Measurements from ENCODE around the gene DDN. TPM values are rescaled to one million over a fixed set of nuclear protein-coding genes. Genes with fewer than 3 reads are reported as not detected.

DDN gene
- total RNA-seq, 2 experiments from 2014 or later, result 1.3 to 1.4 TPM

GRCh38 chr12:49024543-49024942 is 25.4 kb upstream of the DDN start:
- no peaks in the 10 kb centered on the region for H3K9me3 Mint-ChIP-seq
- no peak overlapping the region for H3K27ac Mint-ChIP-seq
- no peaks in the 10 kb centered on the region for H3K27me3 Mint-ChIP-seq
- no peak overlapping the region for H3K4me3 Mint-ChIP-seq
- peaks cover 9% of the 10 kb centered on the region for H3K4me1 Mint-ChIP-seq
- H3K36me3 Mint-ChIP-seq, result peaks cover 15% of the 10 kb centered on the region
- DNase-seq, result no peak

DNA sequence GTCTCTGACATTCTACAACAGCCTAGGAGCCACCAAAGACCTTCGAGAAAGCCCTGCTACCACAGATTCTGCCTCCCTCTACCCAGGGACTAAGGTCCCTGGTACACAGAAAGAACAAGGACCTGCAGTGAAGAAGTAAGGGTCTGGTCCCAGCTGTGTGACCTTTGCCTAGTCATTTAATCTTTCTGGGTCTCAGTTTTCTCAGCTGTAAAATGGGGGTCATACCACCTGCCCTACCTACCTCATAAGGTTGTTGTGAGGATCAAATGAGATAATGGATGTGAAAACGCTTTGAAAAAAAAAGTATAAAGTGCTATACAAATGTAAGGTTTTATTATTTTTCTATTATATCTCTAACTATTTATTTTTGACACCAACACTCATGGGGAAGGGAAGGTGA is 24.6 kb upstream of the DDN start:
- no peak for DNase-seq
- H3K4me3 Mint-ChIP-seq, result no peak overlapping the region
- H3K27me3 Mint-ChIP-seq, result no peaks in the 10 kb centered on the region
- H3K36me3 Mint-ChIP-seq, result peaks cover 14% of the 10 kb centered on the region
- H3K9me3 Mint-ChIP-seq, result no peaks in the 10 kb centered on the region
- H3K27ac Mint-ChIP-seq, result no peak overlapping the region
- H3K4me1 Mint-ChIP-seq, result peaks cover 14% of the 10 kb centered on the region

- peaks cover 19% of the 10 kb centered on the region for H3K4me1 Mint-ChIP-seq
- peaks cover 15% of the 10 kb centered on the region for H3K36me3 Mint-ChIP-seq
- no peak overlapping the region for H3K27ac Mint-ChIP-seq
- no peaks in the 10 kb centered on the region for H3K27me3 Mint-ChIP-seq
- no peak overlapping the region for H3K4me3 Mint-ChIP-seq
- no peak for DNase-seq
- no peaks in the 10 kb centered on the region for H3K9me3 Mint-ChIP-seq
These were observed 23.5 kb upstream of the DDN start for GRCh38 chr12:49022558-49023178.

DNA sequence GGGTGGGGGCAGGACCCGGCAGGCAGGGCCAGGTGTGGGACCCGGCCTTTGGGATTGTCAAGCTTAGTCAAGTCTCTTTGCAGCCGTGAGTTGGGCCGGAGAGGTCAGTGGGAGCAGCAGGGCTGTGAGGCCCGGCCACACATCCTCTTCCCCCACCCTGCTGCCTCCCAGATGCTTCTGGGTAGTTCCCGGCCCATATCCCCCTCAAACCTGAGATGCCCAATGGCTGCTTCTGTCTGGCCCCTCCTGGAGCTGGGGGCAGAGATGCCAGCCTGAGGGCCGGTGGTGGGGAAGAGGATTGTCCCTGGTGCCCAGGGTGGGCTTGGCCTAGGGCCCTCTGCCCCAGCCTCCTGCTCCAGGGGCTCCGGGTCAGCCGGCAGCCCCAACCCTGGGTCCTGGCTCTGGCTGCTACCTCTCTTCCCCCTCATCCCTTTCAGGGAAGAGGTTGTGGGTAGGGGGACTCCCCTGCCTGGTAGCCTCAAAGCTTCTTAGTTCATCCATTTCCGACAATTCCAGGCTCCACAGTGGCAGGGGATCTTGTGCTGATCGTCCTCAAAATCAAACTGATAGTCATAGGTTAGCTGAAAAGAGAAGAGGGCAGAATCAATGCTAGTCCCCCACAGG is 22.2 kb upstream of the DDN start:
- Mint-ChIP-seq H3K4me1 (peaks cover 29% of the 10 kb centered on the region), H3K27ac (no peak overlapping the region), H3K36me3 (peaks cover 26% of the 10 kb centered on the region), H3K9me3 (no peaks in the 10 kb centered on the region), H3K27me3 (no peaks in the 10 kb centered on the region), H3K4me3 (no peak overlapping the region)
- DNase-seq, result no peak

GRCh38 chr12:49020441-49020840 is 21.3 kb upstream of the DDN start:
- Mint-ChIP-seq H3K4me3 (no peak overlapping the region), H3K4me1 (peaks cover 31% of the 10 kb centered on the region), H3K27ac (no peak overlapping the region), H3K27me3 (no peaks in the 10 kb centered on the region), H3K9me3 (no peaks in the 10 kb centered on the region), H3K36me3 (peaks cover 33% of the 10 kb centered on the region)
- no peak for DNase-seq

DNA sequence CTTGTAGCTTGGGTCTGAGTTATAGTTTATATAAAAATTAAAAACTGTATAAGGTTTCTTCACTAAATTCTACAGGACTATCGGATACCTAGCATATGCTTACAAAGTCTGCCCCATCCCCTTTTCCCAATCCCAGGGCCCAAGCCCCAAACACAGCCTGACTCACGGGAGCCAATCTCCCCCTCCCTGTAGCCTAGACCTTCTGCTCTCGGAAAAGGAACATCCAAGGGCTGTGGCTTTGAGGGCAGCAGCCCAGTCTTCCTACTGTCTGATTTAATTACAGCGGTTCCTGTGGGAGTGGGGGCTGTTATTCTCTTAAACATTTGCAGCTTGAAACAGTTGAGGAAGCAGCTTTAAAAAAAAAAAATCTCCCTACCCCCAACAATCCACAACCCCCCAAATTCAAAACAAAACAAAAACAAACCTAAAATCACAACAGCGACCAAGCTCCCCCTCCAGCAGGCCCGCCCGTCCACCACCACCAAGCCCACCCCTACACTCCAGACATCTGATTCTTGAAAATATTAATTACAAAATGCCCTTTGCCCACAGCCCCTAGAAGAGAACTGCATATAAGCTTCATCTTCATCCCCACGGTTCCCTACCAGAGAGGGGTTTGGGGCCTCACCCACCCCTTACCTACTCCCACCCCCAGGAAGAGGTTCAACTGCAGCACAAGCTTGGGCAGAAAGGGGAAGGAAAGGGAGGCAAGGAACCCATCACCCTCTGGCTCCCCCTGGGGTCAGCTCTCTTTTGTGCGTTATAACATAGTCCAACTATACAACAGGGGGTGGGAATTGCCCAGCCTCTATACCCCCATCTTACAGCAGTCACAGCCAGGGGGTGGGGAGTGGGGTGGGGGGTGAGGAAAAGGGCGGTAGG is 20.5 kb upstream of the DDN start:
- H3K27me3 Mint-ChIP-seq, result no peaks in the 10 kb centered on the region
- H3K36me3 Mint-ChIP-seq, result peaks cover 35% of the 10 kb centered on the region
- no peaks in the 10 kb centered on the region for H3K9me3 Mint-ChIP-seq
- H3K4me3 Mint-ChIP-seq, result peak overlapping the region; percentile 73
- DNase-seq, result peak; percentile 45
- peak overlapping the region; percentile 96 for H3K27ac Mint-ChIP-seq
- H3K4me1 Mint-ChIP-seq, result peaks cover 35% of the 10 kb centered on the region

DNA sequence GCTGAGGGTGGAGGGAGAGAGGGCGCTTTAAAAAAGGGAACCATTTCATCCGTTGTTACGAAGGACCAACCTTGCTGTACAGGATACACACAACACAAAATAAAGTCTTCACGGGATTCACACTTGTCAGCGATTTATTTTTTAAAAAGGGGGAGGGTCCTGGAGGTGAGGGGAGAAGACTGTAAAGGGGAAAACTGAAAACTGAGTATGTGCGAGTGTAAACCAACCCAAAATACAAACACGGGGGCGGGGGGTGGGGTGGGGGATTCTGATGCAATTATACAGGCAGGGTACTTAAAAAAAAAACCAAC is 19.9 kb upstream of the DDN start:
- H3K36me3 Mint-ChIP-seq, result peaks cover 33% of the 10 kb centered on the region
- H3K27ac Mint-ChIP-seq, result peak overlapping the region; percentile 96
- no peaks in the 10 kb centered on the region for H3K27me3 Mint-ChIP-seq
- no peak for DNase-seq
- peaks cover 39% of the 10 kb centered on the region for H3K4me1 Mint-ChIP-seq
- no peaks in the 10 kb centered on the region for H3K9me3 Mint-ChIP-seq
- peak overlapping the region; percentile 94 for H3K4me3 Mint-ChIP-seq

GRCh38 chr12:49018261-49019119 is 19.3 kb upstream of the DDN start, which contains the start of gene PRKAG1:
Gene PRKAG1, minus strand, starts transcription at chr12:49018776. Its CDS starts 36 bp downstream, at chr12:49018740.
- no peaks in the 10 kb centered on the region for H3K9me3 Mint-ChIP-seq
- peaks cover 33% of the 10 kb centered on the region for H3K36me3 Mint-ChIP-seq
- H3K4me1 Mint-ChIP-seq, result peaks cover 39% of the 10 kb centered on the region

GRCh38 chr12:49017891-49018260 is 18.7 kb upstream of the DDN start:
- Mint-ChIP-seq H3K27ac (peak overlapping the region; percentile 96), H3K4me3 (peak overlapping the region; percentile 94), H3K4me1 (peaks cover 39% of the 10 kb centered on the region), H3K36me3 (peaks cover 38% of the 10 kb centered on the region), H3K9me3 (no peaks in the 10 kb centered on the region), H3K27me3 (no peaks in the 10 kb centered on the region)
- DNase-seq, result peak; percentile 57

More at GRCh38 chr12:49018261-49019119, 19.3 kb upstream of the DDN start, which contains the start of gene PRKAG1:
- Mint-ChIP-seq H3K4me3 (peak within 1 kb of the TSS; percentile 94), H3K27ac (peak within 1 kb of the TSS; percentile 96), H3K27me3 (no peaks in the 10 kb centered on the region)
- DNase-seq, result peak; percentile 97

GRCh38 chr12:49015196-49015595 is 16.0 kb upstream of the DDN start:
- H3K4me3 Mint-ChIP-seq, result no peak overlapping the region
- H3K9me3 Mint-ChIP-seq, result no peaks in the 10 kb centered on the region
- no peak for DNase-seq
- H3K27ac Mint-ChIP-seq, result no peak overlapping the region
- peaks cover 39% of the 10 kb centered on the region for H3K4me1 Mint-ChIP-seq
- peaks cover 50% of the 10 kb centered on the region for H3K36me3 Mint-ChIP-seq
- no peaks in the 10 kb centered on the region for H3K27me3 Mint-ChIP-seq

DNA sequence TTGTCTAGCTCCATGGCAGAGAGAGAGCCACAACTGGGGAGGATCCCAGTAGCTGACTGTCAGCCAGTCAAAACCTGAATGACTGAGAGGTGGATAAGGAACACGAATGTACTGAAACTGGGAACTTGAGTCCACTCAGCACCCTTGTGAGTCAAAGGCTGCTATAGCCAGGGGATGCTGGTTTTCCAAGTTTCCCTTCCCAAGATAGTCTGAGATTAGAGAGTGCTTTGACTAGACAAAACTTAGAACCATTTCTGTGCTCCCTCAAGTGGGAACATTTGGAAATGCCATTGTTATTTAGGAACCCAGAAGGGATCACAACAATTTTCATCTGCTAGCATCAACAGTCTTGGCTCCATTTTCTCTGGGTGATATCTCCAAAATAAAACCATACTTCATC is 15.4 kb upstream of the DDN start:
- DNase-seq, result no peak
- no peaks in the 10 kb centered on the region for H3K9me3 Mint-ChIP-seq
- peaks cover 35% of the 10 kb centered on the region for H3K4me1 Mint-ChIP-seq
- H3K27me3 Mint-ChIP-seq, result no peaks in the 10 kb centered on the region
- H3K36me3 Mint-ChIP-seq, result peaks cover 55% of the 10 kb centered on the region
- no peak overlapping the region for H3K4me3 Mint-ChIP-seq
- no peak overlapping the region for H3K27ac Mint-ChIP-seq

DNA sequence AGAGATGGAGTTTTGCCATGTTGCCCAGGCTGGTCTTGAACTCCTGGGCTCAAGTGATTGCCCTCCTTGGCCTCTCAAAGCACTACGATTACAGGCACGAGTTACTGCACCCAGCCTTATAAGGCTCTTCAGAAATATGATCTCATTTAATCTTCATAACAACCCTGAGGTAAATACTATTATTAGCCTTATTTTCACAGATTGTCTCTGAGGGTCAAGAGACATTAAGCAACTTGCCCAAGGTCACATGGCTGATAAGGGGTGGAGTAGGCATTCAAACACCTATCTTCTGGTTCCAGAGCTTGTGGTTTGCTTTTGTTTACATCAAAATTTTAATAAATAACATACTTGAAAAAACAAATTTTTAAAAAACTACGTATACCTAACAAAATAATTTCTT is 14.3 kb upstream of the DDN start:
- H3K36me3 Mint-ChIP-seq, result peaks cover 54% of the 10 kb centered on the region
- H3K27me3 Mint-ChIP-seq, result no peaks in the 10 kb centered on the region
- H3K4me1 Mint-ChIP-seq, result peaks cover 28% of the 10 kb centered on the region
- no peak overlapping the region for H3K4me3 Mint-ChIP-seq
- H3K9me3 Mint-ChIP-seq, result no peaks in the 10 kb centered on the region
- H3K27ac Mint-ChIP-seq, result no peak overlapping the region
- no peak for DNase-seq

- H3K27ac Mint-ChIP-seq, result no peak overlapping the region
- H3K4me3 Mint-ChIP-seq, result no peak overlapping the region
- no peaks in the 10 kb centered on the region for H3K9me3 Mint-ChIP-seq
- no peak for DNase-seq
- H3K4me1 Mint-ChIP-seq, result peaks cover 26% of the 10 kb centered on the region
- H3K36me3 Mint-ChIP-seq, result peaks cover 53% of the 10 kb centered on the region
- H3K27me3 Mint-ChIP-seq, result no peaks in the 10 kb centered on the region
These were observed 13.6 kb upstream of the DDN start for GRCh38 chr12:49012739-49013138.

- DNase-seq, result no peak
- Mint-ChIP-seq H3K36me3 (peaks cover 41% of the 10 kb centered on the region), H3K27me3 (no peaks in the 10 kb centered on the region), H3K9me3 (no peaks in the 10 kb centered on the region), H3K4me1 (peaks cover 6% of the 10 kb centered on the region), H3K27ac (no peak overlapping the region), H3K4me3 (no peak overlapping the region)
These were observed 11.0 kb upstream of the DDN start for GRCh38 chr12:49010092-49010668.
